ENCODE results near the gene SMIM38. TPM values are rescaled to one million over a fixed set of nuclear protein-coding genes. Genes with fewer than 3 reads are reported as not detected.

Gene SMIM38
- total RNA-seq, 1 donor from 2014 or later, result 0.65 TPM

GRCh38 chr11:69140635-69141034 is 15.1 kb upstream of the SMIM38 start:
- no peak for TF ChIP-seq CTCF (IDR thresholded peaks at IDR 0.05; ENCODE audit: unreplicated experiment)
- Mint-ChIP-seq H3K27me3 (no peaks in the 10 kb centered on the region), H3K36me3 (ENCODE audit: insufficient read depth) (peaks cover 2% of the 10 kb centered on the region), H3K4me1 (ENCODE audit: low read depth) (peaks cover 16% of the 10 kb centered on the region), H3K9me3 (ENCODE audit: low read depth) (peaks cover 2% of the 10 kb centered on the region), H3K27ac (no peak overlapping the region), H3K4me3 (ENCODE audit: low read depth) (no peak overlapping the region)
- DNase-seq (ENCODE audit: low spot score, unreplicated experiment), result no peak

GRCh38 chr11:69141742-69142141 is 14.0 kb upstream of the SMIM38 start:
- no peak for TF ChIP-seq CTCF (IDR thresholded peaks at IDR 0.05; ENCODE audit: unreplicated experiment)
- no peak for DNase-seq (ENCODE audit: low spot score, unreplicated experiment)
- Mint-ChIP-seq H3K4me3 (ENCODE audit: low read depth) (no peak overlapping the region), H3K4me1 (ENCODE audit: low read depth) (peaks cover 12% of the 10 kb centered on the region), H3K36me3 (ENCODE audit: insufficient read depth) (peaks cover 3% of the 10 kb centered on the region), H3K27me3 (no peaks in the 10 kb centered on the region), H3K9me3 (ENCODE audit: low read depth) (peaks cover 13% of the 10 kb centered on the region), H3K27ac (no peak overlapping the region)

GRCh38 chr11:69142895-69143294 is 12.8 kb upstream of the SMIM38 start:
- H3K27ac Mint-ChIP-seq, result no peak overlapping the region
- peaks cover 14% of the 10 kb centered on the region for H3K9me3 Mint-ChIP-seq (ENCODE audit: low read depth)
- H3K36me3 Mint-ChIP-seq (ENCODE audit: insufficient read depth), result peaks cover 3% of the 10 kb centered on the region
- no peak for TF ChIP-seq CTCF (IDR thresholded peaks at IDR 0.05; ENCODE audit: unreplicated experiment)
- H3K4me3 Mint-ChIP-seq (ENCODE audit: low read depth), result no peak overlapping the region
- H3K4me1 Mint-ChIP-seq (ENCODE audit: low read depth), result peaks cover 12% of the 10 kb centered on the region
- no peak for DNase-seq (ENCODE audit: low spot score, unreplicated experiment)
- no peaks in the 10 kb centered on the region for H3K27me3 Mint-ChIP-seq

- Mint-ChIP-seq H3K27me3 (no peaks in the 10 kb centered on the region), H3K4me3 (ENCODE audit: low read depth) (no peak overlapping the region), H3K36me3 (ENCODE audit: insufficient read depth) (peaks cover 7% of the 10 kb centered on the region), H3K4me1 (ENCODE audit: low read depth) (peaks cover 1% of the 10 kb centered on the region), H3K27ac (no peak overlapping the region), H3K9me3 (ENCODE audit: low read depth) (peaks cover 20% of the 10 kb centered on the region)
- no peak for DNase-seq (ENCODE audit: low spot score, unreplicated experiment)
- TF ChIP-seq CTCF (IDR thresholded peaks at IDR 0.05; ENCODE audit: unreplicated experiment), result no peak
Measured at GRCh38 chr11:69144316-69145049, 11.3 kb upstream of the SMIM38 start.

- Mint-ChIP-seq H3K27me3 (no peaks in the 10 kb centered on the region), H3K9me3 (ENCODE audit: low read depth) (peaks cover 21% of the 10 kb centered on the region), H3K4me1 (ENCODE audit: low read depth) (peaks cover 1% of the 10 kb centered on the region), H3K27ac (no peak overlapping the region), H3K36me3 (ENCODE audit: insufficient read depth) (peaks cover 7% of the 10 kb centered on the region), H3K4me3 (ENCODE audit: low read depth) (no peak overlapping the region)
- no peak for DNase-seq (ENCODE audit: low spot score, unreplicated experiment)
- no peak for TF ChIP-seq CTCF (IDR thresholded peaks at IDR 0.05; ENCODE audit: unreplicated experiment)
Measured at GRCh38 chr11:69145050-69145380, 10.7 kb upstream of the SMIM38 start.

All from progenitor cell of endocrine pancreas (in vitro differentiated cells).